Fibroblast of lung (primary cell): Measurements from ENCODE around the gene KRT38.

Source experiments
- CTCF ChIP-seq, 2 donors: IDR thresholded peaks in 1 of 2; conservative IDR thresholded peaks in 1 of 2; 1 replicate in 1 of 2; 2 replicates in 1 of 2; pipeline ENCODE4 v1.5.1; 2011 to 2012; ENCODE audit warnings: low read length in 2 of 2, control low read depth in 1 of 2, inconsistent platforms in 1 of 2, low read depth in 1 of 2, mild to moderate bottlenecking in 1 of 2
- EZH2 ChIP-seq: IDR thresholded peaks from 2 replicates; pipeline ENCODE4 v1.5.1; 2012; ENCODE audit warnings: low read length, control low read depth, mild to moderate bottlenecking; ENCODE audit errors: missing control alignments

GRCh38 chr17:41419716-41420115 is 21.1 kb downstream of the KRT38 start:
- TF ChIP-seq CTCF (conservative IDR thresholded peaks at IDR 0.05 in 1 of 2, IDR thresholded peaks at IDR 0.05 in 1 of 2; ENCODE audit: low read depth in 1 of 2, low read length in 2 of 2) (no peak), EZH2 (no peak)
